PC-3 (cell line): ENCODE data around the gene DCDC1. TPM values are rescaled to one million over a fixed set of nuclear protein-coding genes. Genes with fewer than 3 reads are reported as not detected.

Experiments
- ATAC-seq: fragments of 200-7000 bp; cut with Tn5 transposase; 2 replicates; pipeline ENCODE4 v1.9.1; 2020; ENCODE audit warnings: mild to moderate bottlenecking, moderate library complexity
- BruUV-seq: library from RNA; stranded (reverse); fragments of 400-500 nt; replicated peaks from 2 replicates; lab custom pipeline; 2021; lab: Mats Ljungman, UMichigan
- CTCF ChIA-PET: fragments of 300-600 bp; sonication (Branson Sonifier 250); formaldehyde crosslinking; loops from one replicate; lab custom pipeline; 2022; ENCODE audit warnings: antibody characterized with exemption; lab: Charles Lee
- POLR2A ChIA-PET: fragments of 300-600 bp; sonication (Branson Sonifier 250); formaldehyde crosslinking; loops from one replicate; lab custom pipeline; 2022; ENCODE audit warnings: antibody characterized with exemption; ENCODE audit not compliant: unreplicated experiment; lab: Charles Lee
- DNase-seq: peaks from one replicate; pipeline ENCODE4 v3.0.0-alpha.2; 2015
- H2AFZ ChIP-seq: fragments of 300-600 bp; sonication (generic); 2 replicates; pipeline ENCODE4 v1.6.0; 2016; ENCODE audit warnings: antibody characterized with exemption, low read length
- H3F3A ChIP-seq: fragments of 300-600 bp; sonication (generic); one replicate; pipeline ENCODE4 v1.6.0; 2017; ENCODE audit warnings: antibody characterized with exemption, low read length, control low read depth, mild to moderate bottlenecking; ENCODE audit not compliant: unreplicated experiment
- H3K27ac ChIP-seq: fragments of 300-600 bp; sonication (generic); 2 replicates; pipeline ENCODE4 v1.5.1; 2016; ENCODE audit warnings: mild to moderate bottlenecking, low read length
- H3K27me3 ChIP-seq: fragments of 300-600 bp; sonication (generic); 2 replicates; pipeline ENCODE4 v1.6.1; 2016; ENCODE audit warnings: low read length, mixed read lengths
- H3K36me3 ChIP-seq: fragments of 300-600 bp; sonication (generic); 2 replicates; pipeline ENCODE4 v1.6.1; 2016; ENCODE audit warnings: low read depth, mixed run types, low read length, mixed read lengths
- H3K4me1 ChIP-seq: fragments of 300-600 bp; sonication (generic); 2 replicates; pipeline ENCODE4 v1.5.1; 2016; ENCODE audit warnings: low read length; ENCODE audit not compliant: insufficient read depth
- H3K4me2 ChIP-seq: fragments of 300-600 bp; sonication (generic); 2 replicates; pipeline ENCODE4 v1.6.0; 2016; ENCODE audit warnings: low read length
- H3K4me3 ChIP-seq: fragments of 300-600 bp; sonication (generic); 2 replicates; pipeline ENCODE4 v1.5.1; 2016; ENCODE audit warnings: mild to moderate bottlenecking, low read length, mixed read lengths
- H3K79me2 ChIP-seq: fragments of 300-600 bp; sonication (generic); 2 replicates; pipeline ENCODE4 v1.6.1; 2017; ENCODE audit warnings: low read length, mixed read lengths
- H3K9ac ChIP-seq: fragments of 300-600 bp; sonication (generic); 2 replicates; pipeline ENCODE4 v1.6.0; 2016; ENCODE audit warnings: mild to moderate bottlenecking, low read length
- H3K9me2 ChIP-seq: fragments of 300-600 bp; sonication (generic); replicated peaks from 2 replicates; pipeline ENCODE4 v1.6.1; 2016; ENCODE audit warnings: mixed run types, low read length, mixed read lengths
- H3K9me3 ChIP-seq: fragments of 300-600 bp; sonication (generic); 2 replicates; pipeline ENCODE4 v1.6.1; 2016; ENCODE audit warnings: low read length, mixed read lengths
- H4K20me1 ChIP-seq: fragments of 300-600 bp; sonication (generic); 2 replicates; pipeline ENCODE4 v1.6.1; 2016; ENCODE audit warnings: low read length, mixed read lengths
- EZH2 ChIP-seq: fragments of 300-600 bp; sonication (generic); IDR thresholded peaks from one replicate; pipeline ENCODE4 v1.6.1; 2017; ENCODE audit warnings: antibody characterized with exemption, mild to moderate bottlenecking, low read length; ENCODE audit not compliant: unreplicated experiment
- EZH2phosphoT487 ChIP-seq: fragments of 300-600 bp; sonication (generic); IDR thresholded peaks from 2 replicates; pipeline ENCODE4 v1.6.1; 2018; ENCODE audit warnings: mild to moderate bottlenecking, antibody characterized with exemption, low read length, borderline replicate concordance
- intact Hi-C: fragments of 100-400 bp; cut with micrococcal nuclease; formaldehyde crosslinking; loops from 2 replicates; pipeline ENCODE4 v1.9.0; 2023
- total RNA-seq: library from RNA; depleted of rRNA; stranded (reverse); fragments of >200 nt; gene quantifications from 2 replicates; pipeline ENCODE4 v1.2.3, GENCODE V29; 2014
- TF ChIP-seq, protein P1 (sequence below): fragments of 300-600 bp; sonication (generic); conservative IDR thresholded peaks from 2 replicates; pipeline ENCODE4 v1.5.1; 2017; ENCODE audit warnings: antibody characterized with exemption, low read depth, mild to moderate bottlenecking, low read length

Gene DCDC1
- total RNA-seq, 1 experiment from 2014 or later, result not detected

DNA sequence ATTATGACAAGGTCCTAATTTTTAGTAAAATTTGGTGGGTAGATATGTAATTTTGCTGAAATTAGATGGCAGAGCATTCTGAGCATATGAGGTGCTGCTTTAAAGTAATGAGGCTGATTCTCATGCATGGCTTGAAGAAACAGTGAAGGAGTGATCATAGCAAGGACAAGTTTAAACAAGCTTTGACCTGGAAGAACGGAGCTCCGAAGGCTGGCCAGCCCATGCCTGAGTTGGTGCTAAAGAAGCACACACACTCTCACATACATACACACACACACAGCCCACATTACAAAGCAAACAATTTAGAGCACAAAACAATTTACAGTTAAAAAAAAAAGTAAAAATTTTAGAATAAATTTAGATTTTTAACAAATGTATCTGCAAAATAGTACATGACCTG is 150.7 kb downstream of the DCDC1 start:
- intact Hi-C loops, result no loop called here
- Histone ChIP-seq H2AFZ (no peak overlapping the region), H3K4me1 (no peaks in the 10 kb centered on the region), H3K36me3 (no peaks in the 10 kb centered on the region), H3K27ac (no peak overlapping the region), H3F3A (no peaks in the 10 kb centered on the region), H3K79me2 (no peaks in the 10 kb centered on the region), H3K9me3 (no peaks in the 10 kb centered on the region), H3K9ac (no peak overlapping the region), H3K27me3 (peaks cover 28% of the 10 kb centered on the region; the same call in 1 of the 2 replicates), H3K4me3 (no peak overlapping the region), H3K9me2 (no peaks in the 10 kb centered on the region), H4K20me1 (no peaks in the 10 kb centered on the region), H3K4me2 (no peak overlapping the region)
- DNase-seq (no peak), ATAC-seq (no peak)
- CTCF ChIA-PET, result no interaction called here
- POLR2A ChIA-PET, result no interaction called here
- TF ChIP-seq EZH2 (no peak), EZH2phosphoT487 (no peak)
- TF ChIP-seq, protein P1, sequence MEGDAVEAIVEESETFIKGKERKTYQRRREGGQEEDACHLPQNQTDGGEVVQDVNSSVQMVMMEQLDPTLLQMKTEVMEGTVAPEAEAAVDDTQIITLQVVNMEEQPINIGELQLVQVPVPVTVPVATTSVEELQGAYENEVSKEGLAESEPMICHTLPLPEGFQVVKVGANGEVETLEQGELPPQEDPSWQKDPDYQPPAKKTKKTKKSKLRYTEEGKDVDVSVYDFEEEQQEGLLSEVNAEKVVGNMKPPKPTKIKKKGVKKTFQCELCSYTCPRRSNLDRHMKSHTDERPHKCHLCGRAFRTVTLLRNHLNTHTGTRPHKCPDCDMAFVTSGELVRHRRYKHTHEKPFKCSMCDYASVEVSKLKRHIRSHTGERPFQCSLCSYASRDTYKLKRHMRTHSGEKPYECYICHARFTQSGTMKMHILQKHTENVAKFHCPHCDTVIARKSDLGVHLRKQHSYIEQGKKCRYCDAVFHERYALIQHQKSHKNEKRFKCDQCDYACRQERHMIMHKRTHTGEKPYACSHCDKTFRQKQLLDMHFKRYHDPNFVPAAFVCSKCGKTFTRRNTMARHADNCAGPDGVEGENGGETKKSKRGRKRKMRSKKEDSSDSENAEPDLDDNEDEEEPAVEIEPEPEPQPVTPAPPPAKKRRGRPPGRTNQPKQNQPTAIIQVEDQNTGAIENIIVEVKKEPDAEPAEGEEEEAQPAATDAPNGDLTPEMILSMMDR, result no peak
- no TSS peak for BruUV-seq

DNA sequence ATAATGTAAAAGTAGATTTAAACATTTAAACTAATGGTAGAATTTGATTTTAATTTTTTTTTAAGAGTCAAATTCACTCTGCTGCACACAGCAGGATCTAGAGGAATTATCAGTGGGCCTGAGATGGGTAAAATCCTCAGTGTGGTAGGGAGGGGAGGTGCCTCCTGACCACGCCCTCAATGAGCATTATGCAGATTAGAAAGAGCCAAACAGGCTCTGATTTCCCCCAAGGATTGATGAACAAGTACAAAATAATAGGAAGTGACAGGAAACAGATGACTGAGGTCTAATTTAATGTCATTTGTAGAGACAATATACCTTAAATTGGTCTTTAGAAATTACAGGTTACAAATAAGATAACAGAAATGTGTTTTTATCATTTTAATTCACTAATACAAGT is 155.2 kb downstream of the DCDC1 start:
- no peaks in the 10 kb centered on the region for H3F3A ChIP-seq
- no peaks in the 10 kb centered on the region for H4K20me1 ChIP-seq
- ChIA-PET CTCF (no interaction called here), POLR2A (no interaction called here)
- H3K79me2 ChIP-seq, result no peaks in the 10 kb centered on the region
- H3K4me1 ChIP-seq, result no peaks in the 10 kb centered on the region
- ATAC-seq (no peak), DNase-seq (no peak)
- no peak overlapping the region for H3K4me3 ChIP-seq
- no peaks in the 10 kb centered on the region for H3K9me2 ChIP-seq
- H3K4me2 ChIP-seq, result no peak overlapping the region
- H2AFZ ChIP-seq, result no peak overlapping the region
- H3K9me3 ChIP-seq, result no peaks in the 10 kb centered on the region
- peaks cover 11% of the 10 kb centered on the region for H3K27me3 ChIP-seq
- H3K27ac ChIP-seq, result no peak overlapping the region
- BruUV-seq, result no TSS peak
- no peaks in the 10 kb centered on the region for H3K36me3 ChIP-seq
- H3K9ac ChIP-seq, result no peak overlapping the region
- intact Hi-C loops, result no loop called here
- no peak for TF ChIP-seq EZH2phosphoT487
- TF ChIP-seq EZH2, result no peak
- TF ChIP-seq, protein P1, result no peak

DNA sequence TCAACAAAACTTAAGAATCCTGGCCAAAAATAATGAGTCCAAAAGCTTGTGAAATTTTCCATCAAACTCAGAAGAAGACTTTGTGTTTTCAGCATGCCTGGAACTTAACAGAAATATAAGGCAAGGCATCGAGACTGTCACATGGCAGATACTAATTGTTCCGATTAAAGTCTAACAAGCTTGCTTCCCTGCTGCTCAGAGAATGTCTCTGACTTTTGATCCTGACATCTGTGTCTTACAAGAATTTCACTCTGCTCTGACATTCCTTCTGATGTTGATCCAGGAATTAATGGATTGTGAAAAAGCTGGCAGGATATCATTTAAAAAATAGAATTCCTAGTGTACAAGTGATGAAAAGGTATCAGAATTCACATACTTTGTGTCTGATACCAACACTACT is 170.2 kb downstream of the DCDC1 start:
- no TSS peak for BruUV-seq
- no peaks in the 10 kb centered on the region for H3K36me3 ChIP-seq
- H2AFZ ChIP-seq, result no peak overlapping the region
- no peaks in the 10 kb centered on the region for H3F3A ChIP-seq
- ChIA-PET POLR2A (no interaction called here), CTCF (no interaction called here)
- no peaks in the 10 kb centered on the region for H3K27me3 ChIP-seq
- H3K4me1 ChIP-seq, result no peaks in the 10 kb centered on the region
- DNase-seq (no peak), ATAC-seq (no peak)
- H3K27ac ChIP-seq, result no peak overlapping the region
- no peaks in the 10 kb centered on the region for H3K9me2 ChIP-seq
- H4K20me1 ChIP-seq, result no peaks in the 10 kb centered on the region
- no peaks in the 10 kb centered on the region for H3K79me2 ChIP-seq
- no peak overlapping the region for H3K9ac ChIP-seq
- no peak for TF ChIP-seq EZH2
- TF ChIP-seq EZH2phosphoT487, result no peak
- TF ChIP-seq, protein P1, result no peak
- no peaks in the 10 kb centered on the region for H3K9me3 ChIP-seq
- no peak overlapping the region for H3K4me3 ChIP-seq
- H3K4me2 ChIP-seq, result no peak overlapping the region
- intact Hi-C loops, result no loop called here
